GM12878 (cell line): ENCODE measurements around the gene CLBA1. TPM values are rescaled to one million over a fixed set of nuclear protein-coding genes. Genes with fewer than 3 reads are reported as not detected.

Experiments used
- ATAC-seq: fragments of 200-7000 bp; cut with Tn5 transposase; 3 replicates; pipeline ENCODE4 v1.9.1; 2020; ENCODE audit warnings: mild to moderate bottlenecking, moderate library complexity
- BruUV-seq: library from RNA; stranded (reverse); fragments of 400-500 nt; replicated peaks from 2 replicates; lab custom pipeline; 2021; lab: Mats Ljungman, UMichigan
- CTCF ChIA-PET: fragments of 300-600 bp; sonication (Branson Sonifier 250); formaldehyde crosslinking; extraction: SDS; loops from one replicate; lab custom pipeline; 2021; ENCODE audit warnings: inconsistent platforms; lab: Yijun Ruan, JAX
- POLR2A ChIA-PET: fragments of 350-600 bp; formaldehyde crosslinking; extraction: SDS; loops from one replicate; lab custom pipeline; 2021; ENCODE audit warnings: inconsistent platforms; lab: Charles Lee
- RAD21 ChIA-PET: fragments of 300-600 bp; sonication (Branson Sonifier 250); formaldehyde crosslinking; loops from one replicate; lab custom pipeline; 2023; ENCODE audit warnings: antibody characterized with exemption; ENCODE audit not compliant: unreplicated experiment; lab: Charles Lee
- SMC1A ChIA-PET: fragments of 300-600 bp; sonication (Branson Sonifier 250); formaldehyde crosslinking; loops from one replicate; lab custom pipeline; 2023; ENCODE audit not compliant: unreplicated experiment, uncharacterized antibody; lab: Charles Lee
- DNase-seq: peaks from one replicate; pipeline ENCODE4 v3.0.0-alpha.2; 2011; ENCODE audit warnings: low read depth, low spot score
- FAIRE-seq: peaks from 3 replicates; lab custom pipeline; 2011; peaks lifted over from hg19 to GRCh38; lab: Jason Lieb, UNC
- H2AFZ ChIP-seq: 2 replicates; pipeline ENCODE4 v1.6.0; 2011; ENCODE audit warnings: low read depth, low read length, control low read depth; ENCODE audit not compliant: control insufficient read depth
- H3K27ac ChIP-seq: 2 replicates; pipeline ENCODE4 v1.5.1; 2011; ENCODE audit warnings: control low read depth; ENCODE audit not compliant: control insufficient read depth, insufficient read depth
- H3K27me3 ChIP-seq, 2 experiments: replicated peaks in 1 of 2; 2 replicates each; pipeline versions ENCODE4 v1.6.0 to v1.6.1; 2011; ENCODE audit warnings: low read length in 1 of 2; ENCODE audit not compliant: control insufficient read depth in 2 of 2, insufficient read depth in 2 of 2
- H3K36me3 ChIP-seq, 2 experiments: 2 replicates each; pipeline ENCODE4 v1.5.1; 2011; ENCODE audit warnings: low read length in 1 of 2; ENCODE audit not compliant: control insufficient read depth in 2 of 2, insufficient read depth in 2 of 2
- H3K4me1 ChIP-seq: 2 replicates; pipeline ENCODE4 v1.6.1; 2011; ENCODE audit warnings: mild to moderate bottlenecking, low read length, moderate library complexity, mixed read lengths; ENCODE audit not compliant: control insufficient read depth, insufficient read depth
- H3K4me2 ChIP-seq: 2 replicates; pipeline ENCODE4 v1.6.0; 2011; ENCODE audit warnings: control low read depth; ENCODE audit not compliant: control insufficient read depth, insufficient read depth
- H3K4me3 ChIP-seq: fragments of 200-600 bp; sonication (generic); 2 replicates; pipeline ENCODE4 v1.5.1; 2016
- H3K79me2 ChIP-seq: 2 replicates; pipeline ENCODE4 v1.6.0; 2011; ENCODE audit warnings: low read length; ENCODE audit not compliant: control insufficient read depth, insufficient read depth
- H3K9ac ChIP-seq: 2 replicates; pipeline ENCODE4 v1.8.0; 2011; ENCODE audit warnings: low read length, control low read depth, mixed read lengths; ENCODE audit not compliant: control insufficient read depth, insufficient read depth
- H3K9me3 ChIP-seq: replicated peaks from 3 replicates; pipeline ENCODE4 v1.5.1; 2011; ENCODE audit warnings: mild to moderate bottlenecking, low read length; ENCODE audit not compliant: control insufficient read depth, insufficient read depth
- H4K20me1 ChIP-seq: 2 replicates; pipeline ENCODE4 v1.6.0; 2011; ENCODE audit not compliant: control insufficient read depth, insufficient read depth
- BCL3 ChIP-seq: IDR thresholded peaks from 2 replicates; pipeline ENCODE4 v1.6.1; 2011; ENCODE audit warnings: borderline replicate concordance, low read depth, mild to moderate bottlenecking, moderate library complexity, low read length; ENCODE audit not compliant: insufficient read depth, poor library complexity, severe bottlenecking
- ESRRA ChIP-seq: IDR thresholded peaks from 2 replicates; pipeline ENCODE4 v1.6.1; 2012; ENCODE audit warnings: mild to moderate bottlenecking, low read length, improper control_type of control experiment
- NR2F1 ChIP-seq: fragments of 450-650 bp; conservative IDR thresholded peaks from 2 replicates; pipeline ENCODE4 v1.6.1; 2017; ENCODE audit warnings: mild to moderate bottlenecking
- PBX3 ChIP-seq: IDR thresholded peaks from 2 replicates; pipeline ENCODE4 v1.6.1; 2011; ENCODE audit warnings: mild to moderate bottlenecking, low read depth, low read length, moderate library complexity; ENCODE audit not compliant: insufficient replicate concordance
- POLR2AphosphoS5 ChIP-seq: IDR thresholded peaks from 2 replicates; pipeline ENCODE4 v1.6.1; 2011; ENCODE audit warnings: mild to moderate bottlenecking, low read length, inconsistent platforms
- RELB ChIP-seq: fragments of 450-650 bp; IDR thresholded peaks from 2 replicates; pipeline ENCODE4 v1.6.1; 2017; ENCODE audit warnings: low read depth, mild to moderate bottlenecking, moderate library complexity
- RUNX3 ChIP-seq: IDR thresholded peaks from 2 replicates; pipeline ENCODE4 v1.6.1; 2012; ENCODE audit warnings: low read length, inconsistent platforms
- SMC3 ChIP-seq: IDR thresholded peaks from 2 replicates; pipeline ENCODE4 v1.6.1; 2011; ENCODE audit warnings: low read length, improper control_type of control experiment, borderline replicate concordance
- SPI1 ChIP-seq: IDR thresholded peaks from 2 replicates; pipeline ENCODE4 v1.6.1; 2011; ENCODE audit warnings: low read depth, mild to moderate bottlenecking, low read length, moderate library complexity, borderline replicate concordance; ENCODE audit not compliant: insufficient read depth
- SUZ12 ChIP-seq: fragments of 200-600 bp; sonication (generic); IDR thresholded peaks from one replicate; pipeline ENCODE4 v1.6.1; 2018; ENCODE audit warnings: antibody characterized with exemption, mild to moderate bottlenecking; ENCODE audit not compliant: unreplicated experiment
- TBL1XR1 ChIP-seq: IDR thresholded peaks from 2 replicates; pipeline ENCODE4 v1.6.1; 2012; ENCODE audit warnings: low read depth, low read length, improper control_type of control experiment
- TCF12 ChIP-seq: IDR thresholded peaks from 2 replicates; pipeline ENCODE4 v1.6.1; 2011; ENCODE audit warnings: low read depth, mild to moderate bottlenecking, low read length
- TCF7 ChIP-seq: IDR thresholded peaks from 2 replicates; pipeline ENCODE4 v1.6.1; 2014; ENCODE audit warnings: antibody characterized with exemption, borderline replicate concordance
- WGBS: methylation state at CpG from one replicate; pipeline ENCODE4 v1.1.6; 2016; ENCODE audit warnings: low lambda C conversion rate; ENCODE audit not compliant: insufficient replicate concordance, insufficient coverage; ENCODE audit errors: missing lambda C conversion rate; 5-methylcytosine and 5-hydroxymethylcytosine counted together
- in situ Hi-C: fragments of 300-500 bp; cut with MboI; formaldehyde crosslinking; loops from 9 replicates; pipeline ENCODE4 v1.14.3; 2018; ENCODE audit warnings: mixed read lengths
- intact Hi-C: fragments of 100-400 bp; cut with micrococcal nuclease; formaldehyde crosslinking; loops from one replicate; pipeline ENCODE4 v1.14.2; 2022; ENCODE audit not compliant: unreplicated experiment
- polyA plus RNA-seq, 11 experiments: library from polyadenylated mRNA; depleted of rRNA in 4 of 11; unstranded in 6 of 11; stranded (reverse) in 5 of 11; fragments of >200 nt; fragmentation: Nextera tagmentation in 4 of 11; fragmentation: Illumina TruSeq in 1 of 11; extraction: Ambion mirVana in 4 of 11; extraction: Trizol in 1 of 11; gene quantifications; 1 replicate in 1 of 11; 2 replicates in 10 of 11; pipeline versions ENCODE4 v1.2.1 to v1.2.3, GENCODE V29; 2011 to 2016; ENCODE audit warnings: inconsistent platforms in 2 of 11, missing spikeins in 2 of 11, low read depth in 1 of 11
- total RNA-seq, 4 experiments: library from RNA; depleted of rRNA in 3 of 4; stranded (reverse); fragments of >200 nt in 3 of 4; fragmentation: Illumina TruSeq in 1 of 4; extraction: Trizol in 1 of 4; gene quantifications; 2 replicates each; pipeline versions ENCODE4 v1.2.1 to v1.2.3, GENCODE V29; 2013 to 2021

CLBA1 gene
- total and polyA plus RNA-seq, 10 of the 15 experiments (the other 5 are each of a cell fraction or from before 2014, with no cell fraction given) = 0.07 to 1.1 (median 0.62) TPM; not detected in 1

DNA sequence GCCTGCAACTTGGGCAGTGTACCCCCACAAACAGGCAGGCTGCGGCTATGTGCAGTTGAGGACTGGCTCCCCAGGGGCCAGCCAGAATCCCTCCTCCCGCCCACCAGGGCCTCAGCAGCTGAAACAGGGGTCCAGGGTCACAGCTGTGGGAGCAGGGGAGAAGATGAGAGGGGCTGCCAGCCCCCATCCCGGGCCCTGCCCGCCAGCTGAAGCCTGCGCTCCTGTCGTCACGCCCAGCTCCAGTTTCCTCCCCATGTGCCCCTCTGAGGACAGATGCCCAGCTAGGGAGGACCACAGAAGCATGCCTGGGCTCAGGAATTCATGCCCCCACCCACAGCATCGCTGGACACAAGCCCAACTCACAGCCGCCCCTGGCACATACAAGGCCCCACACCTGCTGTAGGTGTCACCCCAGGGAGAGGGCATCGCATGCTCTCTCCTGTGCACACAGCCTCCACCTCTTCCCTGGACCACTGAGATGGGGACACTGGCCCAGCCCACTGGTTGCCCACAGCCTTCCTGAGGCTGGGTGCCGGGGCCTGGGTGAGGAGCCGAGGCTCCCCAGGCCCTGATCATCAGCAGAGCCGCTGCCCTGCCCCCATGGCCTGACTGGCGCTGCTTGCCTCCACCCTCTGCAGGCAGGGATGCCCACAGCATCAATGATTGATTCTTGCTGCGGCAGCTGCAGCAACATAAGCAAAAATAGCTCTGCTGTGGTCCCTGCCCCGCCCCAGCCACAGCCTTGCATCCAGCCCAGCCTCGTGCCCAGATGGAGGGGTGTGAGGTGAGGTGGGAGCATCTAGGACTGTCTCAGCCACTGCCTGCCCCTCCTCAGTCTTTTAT is 3.7 kb upstream of the CLBA1 start:
- Histone ChIP-seq H3K9me3 (no peaks in the 10 kb centered on the region), H4K20me1 (no peaks in the 10 kb centered on the region), H3K27ac (no peak overlapping the region), H3K36me3 (no peaks in the 10 kb centered on the region), H3K9ac (no peak overlapping the region)
- FAIRE-seq = no peak
- in situ Hi-C loops (loop anchor here (5.0 kb wide), 1 partner anchor 65 kb away; no protein-coding TSS in a partner anchor), intact Hi-C loops (no loop called here)
- no peak for ATAC-seq
- no peak for DNase-seq
- POLR2A ChIA-PET = no interaction called here
- TF ChIP-seq PBX3 (no peak), TCF12 (no peak), SUZ12 (no peak), NR2F1 (no peak), TCF7 (no peak), BCL3 (no peak), POLR2AphosphoS5 (no peak), RUNX3 (no peak), RELB (no peak), SPI1 (no peak), ESRRA (no peak), TBL1XR1 (no peak), SMC3 (no peak)
- TF ChIP-seq, all 136 proteins: peak for 0
- H3K4me3 ChIP-seq = no peak overlapping the region
- SMC1A ChIA-PET = no interaction called here
- BruUV-seq = no TSS peak
- no peak overlapping the region for H3K4me2 ChIP-seq
- H3K27me3 ChIP-seq = peaks cover 4 to 7% of the 10 kb centered on the region in 2 experiments
- RAD21 ChIA-PET = no interaction called here
- CTCF ChIA-PET = interaction anchor here (1.2 to 1.5 kb wide), 3 partner anchors 47 to 109 kb away, joined by 3 to 6 read pairs (median 3); no protein-coding TSS in a partner anchor
- 34% methylated on average over 17 of the region's 17 CpGs for WGBS
- no peaks in the 10 kb centered on the region; the same call in 1 of the 2 replicates for H3K4me1 ChIP-seq
- no peak overlapping the region for H2AFZ ChIP-seq
- H3K79me2 ChIP-seq = no peaks in the 10 kb centered on the region
